WTC11 (cell line): ENCODE data around the gene TCF7L2. TPM values are rescaled to one million over a fixed set of nuclear protein-coding genes. Genes with fewer than 3 reads are reported as not detected.
A peak's percentile ranks its signal among the peaks of the same experiment; 100 is the strongest.

Source experiments
- ATAC-seq: fragments of 200-7000 bp; cut with Tn5 transposase; 2 replicates; pipeline ENCODE4 v1.10.0; 2021; ENCODE audit warnings: mild to moderate bottlenecking, moderate library complexity
- CTCF ChIA-PET: fragments of 300-600 bp; sonication (Branson Sonifier 250); formaldehyde crosslinking; loops from one replicate; lab custom pipeline; 2021; ENCODE audit warnings: antibody characterized with exemption; lab: Charles Lee
- POLR2A ChIA-PET: fragments of 350-600 bp; sonication (Branson Sonifier 250); formaldehyde crosslinking; loops from one replicate; lab custom pipeline; 2021; ENCODE audit warnings: antibody characterized with exemption; lab: Charles Lee
- DNase-seq: peaks from one replicate; pipeline ENCODE4 v3.0.0; 2021; ENCODE audit warnings: low spot score
- H3K27ac Mint-ChIP-seq: 2 replicates; pipeline ENCODE4 v1.8.0; 2021; ENCODE audit warnings: mixed read lengths
- H3K27me3 Mint-ChIP-seq: 2 replicates; pipeline ENCODE4 v1.8.0; 2021; ENCODE audit warnings: low read depth, mild to moderate bottlenecking, moderate library complexity, mixed read lengths
- H3K36me3 Mint-ChIP-seq: 2 replicates; pipeline ENCODE4 v1.8.0; 2021; ENCODE audit warnings: mixed read lengths
- H3K4me1 Mint-ChIP-seq: 2 replicates; pipeline ENCODE4 v1.8.0; 2022; ENCODE audit warnings: mixed read lengths
- H3K4me3 Mint-ChIP-seq: 2 replicates; pipeline ENCODE4 v1.8.0; 2021; ENCODE audit warnings: mild to moderate bottlenecking, moderate library complexity, mixed read lengths
- H3K9me3 Mint-ChIP-seq: 2 replicates; pipeline ENCODE4 v1.8.0; 2021; ENCODE audit warnings: mixed read lengths
- AR ChIP-seq: fragments of 250-450 bp; sonication (Bioruptor Pico); IDR thresholded peaks from 2 replicates; pipeline ENCODE4 v1.9.0; 2021; ENCODE audit warnings: mild to moderate bottlenecking
- CREB1 ChIP-seq: sonication (generic); formaldehyde crosslinking; IDR thresholded peaks from 2 replicates; pipeline ENCODE4 v1.8.0; 2023; ENCODE audit warnings: mild to moderate bottlenecking, missing genetic modification reagents
- KAT7 ChIP-seq: sonication (generic); formaldehyde crosslinking; IDR thresholded peaks from 2 replicates; pipeline ENCODE4 v1.8.1; 2023; ENCODE audit warnings: missing genetic modification reagents, mild to moderate bottlenecking, borderline replicate concordance
- NR1H2 ChIP-seq: sonication (generic); formaldehyde crosslinking; IDR thresholded peaks from 2 replicates; pipeline ENCODE4 v1.9.0; 2021; ENCODE audit warnings: mild to moderate bottlenecking, moderate library complexity, missing genetic modification reagents
- OVOL2 ChIP-seq: fragments of 250-450 bp; sonication (Bioruptor Pico); IDR thresholded peaks from 2 replicates; pipeline ENCODE4 v1.9.0; 2021; ENCODE audit warnings: mild to moderate bottlenecking, borderline replicate concordance
- STAT6 ChIP-seq: sonication (generic); formaldehyde crosslinking; conservative IDR thresholded peaks from 2 replicates; pipeline ENCODE4 v1.8.1; 2023; ENCODE audit warnings: mild to moderate bottlenecking, low read depth, missing genetic modification reagents, moderate library complexity
- TCF7 ChIP-seq: sonication (generic); formaldehyde crosslinking; IDR thresholded peaks from 2 replicates; pipeline ENCODE4 v1.8.0; 2022; ENCODE audit warnings: mild to moderate bottlenecking, low read depth, missing genetic modification reagents, moderate library complexity
- ZNF232 ChIP-seq: sonication (generic); formaldehyde crosslinking; IDR thresholded peaks from 2 replicates; pipeline ENCODE4 v1.8.0; 2022; ENCODE audit warnings: mild to moderate bottlenecking, missing genetic modification reagents
- total RNA-seq: library from RNA; stranded (reverse); gene quantifications from 3 replicates; pipeline ENCODE4 v1.2.3, GENCODE V29; 2021
- TF ChIP-seq, protein P1 (sequence below): sonication (generic); formaldehyde crosslinking; IDR thresholded peaks from 2 replicates; pipeline ENCODE4 v1.8.0; 2022; ENCODE audit warnings: mild to moderate bottlenecking, missing genetic modification reagents
- TF ChIP-seq, protein P2 (sequence below): sonication (generic); formaldehyde crosslinking; IDR thresholded peaks from 2 replicates; pipeline ENCODE4 v1.8.0; 2022; ENCODE audit warnings: missing genetic modification reagents

Gene TCF7L2
- total RNA-seq, 1 experiment from 2014 or later = 44.5 TPM

DNA sequence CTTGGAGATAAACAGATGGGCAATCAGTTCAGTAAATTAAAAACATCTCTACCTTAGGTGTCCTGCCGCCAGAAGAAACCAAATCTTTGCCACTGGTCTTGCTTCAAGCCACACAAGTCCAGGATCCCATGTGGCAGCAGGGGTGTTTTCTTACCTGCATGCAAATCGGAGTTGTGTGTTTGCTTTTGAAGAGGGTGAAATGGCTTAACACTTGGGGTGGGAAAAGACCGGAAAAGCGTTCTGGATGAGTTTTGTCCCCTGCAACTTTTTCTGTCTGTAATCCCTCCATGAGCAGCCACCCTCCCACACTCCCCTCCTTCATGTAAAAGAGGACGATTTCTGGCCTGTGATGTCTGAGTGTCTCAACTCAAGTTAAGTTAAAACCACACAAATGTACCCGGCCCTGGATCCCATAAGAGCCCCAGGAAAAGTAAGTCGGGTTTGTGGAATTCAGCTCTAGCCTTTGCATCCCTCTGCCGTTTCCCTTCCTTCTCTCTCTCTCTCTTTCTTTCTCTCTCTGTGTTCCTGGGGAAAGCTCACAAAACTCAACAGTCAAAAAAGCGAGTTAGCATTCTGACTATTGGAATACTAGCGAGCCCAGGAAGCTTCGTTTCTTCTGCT lies 178.5 kb downstream of the TCF7L2 start:
- ChIA-PET POLR2A (no interaction called here), CTCF (interaction anchor here (0.7 to 2.3 kb wide), 4 partner anchors 174 to 656 kb away, joined by 3 to 6 read pairs (median 4); no protein-coding TSS in a partner anchor)
- ATAC-seq (no peak), DNase-seq (no peak)
- no peaks in the 10 kb centered on the region for H3K36me3 Mint-ChIP-seq
- H3K4me1 Mint-ChIP-seq = peaks cover 82% of the 10 kb centered on the region
- H3K4me3 Mint-ChIP-seq = peak overlapping the region; percentile 69
- H3K27ac Mint-ChIP-seq = peak overlapping the region; percentile 92
- no peak for TF ChIP-seq KAT7 (CRISPR knock-in tag)
- TF ChIP-seq, protein P1, sequence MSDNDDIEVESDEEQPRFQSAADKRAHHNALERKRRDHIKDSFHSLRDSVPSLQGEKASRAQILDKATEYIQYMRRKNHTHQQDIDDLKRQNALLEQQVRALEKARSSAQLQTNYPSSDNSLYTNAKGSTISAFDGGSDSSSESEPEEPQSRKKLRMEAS (CRISPR knock-in tag) = 0 out of 2 replicates have a peak, but pooled peaks have one; percentile 16
- TF ChIP-seq, protein P2, sequence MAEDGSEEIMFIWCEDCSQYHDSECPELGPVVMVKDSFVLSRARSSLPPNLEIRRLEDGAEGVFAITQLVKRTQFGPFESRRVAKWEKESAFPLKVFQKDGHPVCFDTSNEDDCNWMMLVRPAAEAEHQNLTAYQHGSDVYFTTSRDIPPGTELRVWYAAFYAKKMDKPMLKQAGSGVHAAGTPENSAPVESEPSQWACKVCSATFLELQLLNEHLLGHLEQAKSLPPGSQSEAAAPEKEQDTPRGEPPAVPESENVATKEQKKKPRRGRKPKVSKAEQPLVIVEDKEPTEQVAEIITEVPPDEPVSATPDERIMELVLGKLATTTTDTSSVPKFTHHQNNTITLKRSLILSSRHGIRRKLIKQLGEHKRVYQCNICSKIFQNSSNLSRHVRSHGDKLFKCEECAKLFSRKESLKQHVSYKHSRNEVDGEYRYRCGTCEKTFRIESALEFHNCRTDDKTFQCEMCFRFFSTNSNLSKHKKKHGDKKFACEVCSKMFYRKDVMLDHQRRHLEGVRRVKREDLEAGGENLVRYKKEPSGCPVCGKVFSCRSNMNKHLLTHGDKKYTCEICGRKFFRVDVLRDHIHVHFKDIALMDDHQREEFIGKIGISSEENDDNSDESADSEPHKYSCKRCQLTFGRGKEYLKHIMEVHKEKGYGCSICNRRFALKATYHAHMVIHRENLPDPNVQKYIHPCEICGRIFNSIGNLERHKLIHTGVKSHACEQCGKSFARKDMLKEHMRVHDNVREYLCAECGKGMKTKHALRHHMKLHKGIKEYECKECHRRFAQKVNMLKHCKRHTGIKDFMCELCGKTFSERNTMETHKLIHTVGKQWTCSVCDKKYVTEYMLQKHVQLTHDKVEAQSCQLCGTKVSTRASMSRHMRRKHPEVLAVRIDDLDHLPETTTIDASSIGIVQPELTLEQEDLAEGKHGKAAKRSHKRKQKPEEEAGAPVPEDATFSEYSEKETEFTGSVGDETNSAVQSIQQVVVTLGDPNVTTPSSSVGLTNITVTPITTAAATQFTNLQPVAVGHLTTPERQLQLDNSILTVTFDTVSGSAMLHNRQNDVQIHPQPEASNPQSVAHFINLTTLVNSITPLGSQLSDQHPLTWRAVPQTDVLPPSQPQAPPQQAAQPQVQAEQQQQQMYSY (CRISPR knock-in tag) = no peak
- TF ChIP-seq CREB1 = no peak
- H3K27me3 Mint-ChIP-seq = no peaks in the 10 kb centered on the region
- no peaks in the 10 kb centered on the region for H3K9me3 Mint-ChIP-seq

DNA sequence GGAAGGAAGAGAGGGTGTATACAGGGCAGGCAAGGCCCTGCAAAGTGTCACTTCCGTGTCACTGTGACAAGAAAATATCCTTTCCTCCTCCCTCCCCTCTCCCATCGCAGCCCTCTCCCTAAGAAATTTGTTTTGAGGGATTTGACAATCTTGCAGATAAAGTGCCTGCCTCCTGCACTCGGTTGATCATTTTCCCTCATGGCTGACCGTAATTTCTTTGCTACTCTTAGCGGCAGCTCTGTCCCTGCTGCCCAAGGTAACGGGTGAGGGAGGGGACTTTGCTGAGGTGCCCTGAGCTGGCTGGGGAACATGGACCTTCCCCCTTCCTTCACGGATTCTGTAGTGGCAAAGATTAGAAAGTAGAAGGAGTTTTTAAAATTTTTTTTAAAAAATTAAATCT lies 179.1 kb downstream of the TCF7L2 start:
- peak overlapping the region; percentile 92 for H3K27ac Mint-ChIP-seq
- H3K9me3 Mint-ChIP-seq = no peaks in the 10 kb centered on the region
- no peaks in the 10 kb centered on the region for H3K36me3 Mint-ChIP-seq
- DNase-seq (no peak), ATAC-seq (peak; percentile 6; the same call in 1 of the 2 replicates)
- ChIA-PET POLR2A (no interaction called here), CTCF (interaction anchor here (2.0 to 2.3 kb wide), 2 partner anchors 173 to 657 kb away, joined by 4 to 6 read pairs; no protein-coding TSS in a partner anchor)
- no peaks in the 10 kb centered on the region for H3K27me3 Mint-ChIP-seq
- peak overlapping the region; percentile 69 for H3K4me3 Mint-ChIP-seq
- TF ChIP-seq KAT7 (CRISPR knock-in tag) = no peak
- TF ChIP-seq AR = no peak
- no peak for TF ChIP-seq STAT6 (CRISPR knock-in tag)
- TF ChIP-seq TCF7 (CRISPR knock-in tag) = no peak
- TF ChIP-seq OVOL2 (CRISPR knock-in tag) = no peak
- no peak for TF ChIP-seq NR1H2
- TF ChIP-seq ZNF232 (CRISPR knock-in tag) = no peak
- peaks cover 83% of the 10 kb centered on the region for H3K4me1 Mint-ChIP-seq
